HuH-7 (cell line): Measurements from ENCODE around the gene NME4.

Source experiments
- DNase-seq: peaks from one replicate; pipeline ENCODE4 v3.0.0; 2011; ENCODE audit warnings: low spot score

The NME4 gene

DNA sequence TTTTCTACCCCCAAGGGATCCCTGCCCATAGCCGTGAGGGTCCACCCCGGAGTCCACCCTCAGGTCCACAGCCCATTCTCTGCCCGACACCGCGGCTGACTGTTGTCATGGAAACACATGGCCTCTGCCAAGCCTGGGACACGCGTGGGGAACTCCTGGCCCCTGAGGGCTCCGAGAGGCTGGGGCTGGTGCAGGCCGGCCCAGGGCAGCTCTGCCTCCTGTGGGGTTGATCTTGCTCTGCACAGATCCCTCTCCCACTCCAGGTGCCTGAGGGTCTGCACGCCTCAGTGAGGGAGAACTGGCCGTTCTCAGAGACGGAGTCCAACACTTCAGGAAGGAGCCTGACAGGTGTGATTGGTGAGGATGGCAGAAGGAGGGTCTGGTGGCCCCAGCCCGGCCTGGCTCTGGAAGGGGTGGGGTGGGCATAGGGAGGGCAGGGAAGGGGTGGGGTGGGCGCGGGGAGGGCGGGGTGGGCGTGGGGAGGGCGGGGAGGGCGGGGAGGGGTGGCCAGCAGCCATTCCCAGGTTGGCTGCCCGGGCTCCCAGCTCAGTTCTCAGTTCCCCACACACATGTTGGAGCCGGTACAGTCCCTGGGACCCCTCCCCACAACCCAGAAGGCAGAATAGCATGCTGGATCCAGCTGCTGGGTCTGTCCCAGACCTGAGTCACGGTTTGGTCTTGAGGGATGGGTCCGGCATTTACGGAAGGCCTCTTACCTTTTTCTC lies 33.1 kb upstream of the NME4 start:
- DNase-seq: no peak

DNA sequence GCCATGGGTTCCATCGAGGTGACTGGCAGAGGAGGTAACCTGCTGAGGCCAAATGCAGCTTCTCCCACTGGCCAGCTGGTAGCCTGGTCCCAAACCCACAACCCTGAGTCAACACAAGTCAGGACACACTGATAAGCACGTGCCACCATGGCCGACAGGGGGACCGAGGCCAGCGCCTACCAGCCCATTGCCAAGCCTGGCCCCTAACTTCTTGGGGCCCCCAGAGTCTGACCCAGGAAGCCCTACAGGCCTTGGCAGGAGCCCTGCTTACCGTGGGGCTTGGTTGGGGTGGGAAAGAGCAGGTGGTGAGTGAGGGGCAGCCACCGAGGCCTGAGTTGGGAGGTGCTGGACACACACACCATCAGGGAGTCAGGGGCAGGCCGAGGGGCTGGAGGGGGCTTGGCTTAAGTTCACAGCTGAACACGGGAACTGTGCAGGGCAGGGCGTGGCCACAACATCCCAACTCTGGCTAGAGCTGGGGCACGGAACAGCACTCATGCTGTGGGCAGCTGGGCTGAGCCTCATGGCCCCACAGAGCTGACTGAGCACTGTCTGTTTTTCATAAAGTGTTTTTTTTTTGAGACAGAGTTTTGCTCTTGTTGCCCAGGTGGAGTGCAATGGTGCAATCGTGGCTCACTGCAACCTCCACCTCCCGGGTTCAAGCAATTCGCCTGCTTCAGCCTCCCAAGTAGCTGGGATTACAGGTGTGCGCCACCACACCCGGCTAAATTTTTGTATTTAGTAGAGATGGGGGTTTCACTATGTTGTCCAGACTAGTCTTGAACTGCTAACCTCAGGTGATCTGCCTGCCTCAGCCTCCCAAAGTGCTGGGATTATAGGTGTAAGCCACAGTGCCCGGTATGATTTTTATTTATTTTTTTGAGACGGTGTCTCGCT lies 32.2 kb upstream of the NME4 start:
- no peak for DNase-seq

DNA sequence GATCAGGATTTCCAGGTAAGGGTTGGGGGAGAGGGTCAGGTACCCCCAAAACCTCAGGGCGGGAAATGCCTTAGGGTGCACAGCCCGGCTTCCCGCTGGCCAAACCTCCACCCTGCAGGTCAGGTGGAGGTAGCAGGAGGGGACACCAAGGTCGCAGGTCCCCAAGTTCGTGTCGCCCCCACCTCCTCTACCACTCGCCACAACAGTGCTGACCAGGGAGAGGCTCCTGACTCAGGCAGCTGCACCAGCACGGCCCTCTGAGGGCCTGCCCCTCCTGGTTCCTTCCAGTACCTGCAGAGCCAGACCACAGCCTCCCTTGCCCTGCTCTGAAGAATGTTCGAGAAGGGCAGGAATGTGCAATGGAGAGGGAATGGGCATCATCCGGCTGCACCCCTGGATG lies 30.5 kb upstream of the NME4 start:
- no peak for DNase-seq

DNA sequence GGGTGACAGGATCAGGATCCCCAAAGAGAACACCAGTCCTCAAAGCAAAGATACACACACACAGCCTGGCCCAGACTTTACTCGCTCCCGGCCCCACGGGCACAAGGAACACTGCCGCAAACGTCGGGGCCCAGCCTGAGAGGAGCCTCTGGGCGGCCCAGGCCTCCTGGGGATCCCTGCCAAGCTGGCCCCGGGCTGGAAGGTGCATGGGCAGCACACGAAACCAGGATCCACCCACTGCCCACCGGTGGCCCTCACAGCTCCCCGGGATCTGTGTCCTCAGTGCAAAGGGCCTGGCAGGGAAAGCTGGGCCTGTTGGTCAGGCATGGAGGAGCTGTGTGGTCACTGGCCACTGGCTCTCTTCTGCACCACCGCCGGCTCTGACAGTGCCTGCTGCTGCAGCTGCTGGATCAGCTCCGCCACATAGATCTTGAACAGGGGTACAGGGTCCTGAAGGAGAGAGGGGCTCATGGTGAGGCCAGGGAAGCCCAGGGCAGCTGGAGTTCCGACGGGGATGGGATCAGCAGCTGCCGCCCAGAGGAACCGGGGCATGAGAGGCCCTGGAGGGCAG lies 29.6 kb upstream of the NME4 start:
- no peak for DNase-seq

DNA sequence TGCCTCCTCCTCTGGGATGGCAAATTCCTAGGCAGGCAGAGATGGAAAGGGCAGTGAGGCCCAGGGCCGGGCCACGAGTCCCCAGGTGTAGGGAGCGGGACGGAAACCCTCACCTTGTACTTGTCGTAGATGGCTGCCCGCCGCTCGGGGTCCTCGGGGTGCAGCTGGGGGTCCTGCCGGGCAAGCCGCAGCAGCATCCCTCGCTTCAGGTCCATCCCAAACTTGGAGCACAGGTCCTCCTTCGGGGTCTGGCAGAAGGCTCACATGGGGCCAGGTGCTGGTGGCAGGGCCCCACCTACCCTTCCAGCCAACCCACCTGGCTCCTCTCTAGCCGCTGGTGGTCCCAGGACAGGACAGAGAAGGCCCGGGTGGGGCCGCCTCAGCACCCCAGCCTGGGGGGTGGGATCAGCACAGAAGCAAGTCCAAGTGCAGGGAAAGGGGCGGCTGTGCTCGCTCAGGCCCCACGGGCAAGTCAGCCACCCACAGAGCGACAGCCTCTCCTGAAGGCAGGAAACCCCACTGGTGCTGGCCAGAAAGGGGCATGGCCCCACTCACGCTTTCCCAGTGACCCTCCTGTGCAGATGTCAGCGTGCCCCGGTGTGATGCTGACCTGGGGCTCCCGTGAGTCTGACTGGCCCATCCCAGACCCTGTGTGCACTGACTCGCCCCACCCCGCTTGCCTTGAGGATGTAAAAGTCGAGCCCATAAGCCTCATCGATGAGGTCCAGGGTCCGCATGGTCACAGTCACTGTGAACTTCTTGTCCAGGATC lies 28.4 kb upstream of the NME4 start:
- DNase-seq: no peak

DNA sequence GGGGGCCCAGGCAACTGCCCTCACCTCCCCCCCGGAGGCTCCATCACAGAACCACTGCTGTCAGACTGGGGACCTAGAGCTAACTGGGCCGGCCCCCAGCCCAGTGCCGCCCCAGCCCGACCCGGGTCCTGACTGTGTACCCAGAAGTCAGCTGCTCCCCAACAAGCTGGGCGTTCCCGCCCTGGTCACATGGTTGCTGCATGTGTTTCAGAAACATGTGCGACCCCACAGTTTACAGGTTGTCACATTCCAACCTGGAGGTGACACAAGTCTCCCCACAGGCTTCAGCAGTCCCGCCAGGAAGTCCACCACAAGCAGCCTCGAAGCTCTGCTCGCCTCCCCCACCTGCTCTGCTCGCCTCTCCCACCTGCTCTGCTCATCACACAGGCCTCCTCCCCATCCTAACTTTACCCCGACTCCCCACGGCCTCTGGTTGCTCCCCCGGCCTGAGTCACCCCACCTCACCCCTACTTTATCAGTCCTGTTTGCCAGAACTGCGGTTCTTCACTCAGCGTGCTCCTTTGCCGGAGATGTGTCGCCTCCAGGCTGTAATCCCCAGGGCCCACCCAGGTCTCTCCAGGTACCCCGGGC lies 27.6 kb upstream of the NME4 start:
- no peak for DNase-seq

DNA sequence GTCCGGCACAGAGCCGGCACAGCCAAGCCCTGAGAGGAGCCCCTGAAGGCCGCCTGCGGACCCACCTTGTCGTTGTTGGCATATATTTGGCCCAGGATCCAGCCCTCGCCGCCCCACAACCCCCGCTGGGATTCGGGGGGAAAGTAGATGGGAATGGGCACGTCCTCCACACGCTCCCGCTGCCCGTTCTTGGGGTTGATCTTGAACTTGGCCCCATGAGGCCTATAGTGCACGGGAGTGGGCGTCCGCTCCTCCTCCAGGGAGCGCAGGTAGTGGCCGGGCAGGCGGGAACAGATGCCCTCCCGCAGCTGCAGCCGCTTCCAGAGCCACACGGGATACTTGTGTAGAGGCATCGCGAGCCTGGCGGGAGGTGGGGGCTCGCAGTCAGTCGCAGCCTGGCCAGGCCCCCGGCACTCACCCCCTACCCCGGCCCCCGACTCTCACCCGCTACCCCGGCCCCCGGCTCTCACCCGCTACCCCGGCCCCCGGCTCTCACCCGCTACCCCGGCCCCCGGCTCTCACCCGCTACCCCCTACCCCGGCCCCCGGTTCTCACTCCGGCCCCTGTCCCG lies 27.0 kb upstream of the NME4 start:
- no peak for DNase-seq

DNA sequence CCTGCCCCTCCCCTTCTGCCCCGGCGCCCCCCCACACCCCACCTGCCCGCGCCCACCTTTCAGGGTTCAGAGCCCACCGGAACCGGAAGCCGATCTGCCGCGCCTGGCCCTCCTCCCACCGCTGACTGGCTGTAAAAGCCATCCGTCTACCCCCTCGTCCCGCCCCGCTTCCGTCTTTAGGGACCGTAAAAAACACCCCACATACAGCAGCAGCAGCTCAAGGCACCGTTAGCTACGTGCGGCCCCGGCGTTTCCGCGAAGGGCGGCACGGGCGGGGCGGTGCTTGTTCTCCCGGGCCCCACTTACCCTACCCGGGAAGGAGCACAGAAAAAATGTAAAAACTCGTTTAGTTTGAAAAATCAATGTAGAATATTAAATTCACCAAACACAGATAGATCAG lies 26.6 kb upstream of the NME4 start, which contains the start of gene MRPL28:
TSS of gene MRPL28 (minus strand) at position 96 of the 400 bp plus-strand sequence. CDS start 320 bp downstream, outside the sequence.
- DNase-seq: peak; percentile 94

DNA sequence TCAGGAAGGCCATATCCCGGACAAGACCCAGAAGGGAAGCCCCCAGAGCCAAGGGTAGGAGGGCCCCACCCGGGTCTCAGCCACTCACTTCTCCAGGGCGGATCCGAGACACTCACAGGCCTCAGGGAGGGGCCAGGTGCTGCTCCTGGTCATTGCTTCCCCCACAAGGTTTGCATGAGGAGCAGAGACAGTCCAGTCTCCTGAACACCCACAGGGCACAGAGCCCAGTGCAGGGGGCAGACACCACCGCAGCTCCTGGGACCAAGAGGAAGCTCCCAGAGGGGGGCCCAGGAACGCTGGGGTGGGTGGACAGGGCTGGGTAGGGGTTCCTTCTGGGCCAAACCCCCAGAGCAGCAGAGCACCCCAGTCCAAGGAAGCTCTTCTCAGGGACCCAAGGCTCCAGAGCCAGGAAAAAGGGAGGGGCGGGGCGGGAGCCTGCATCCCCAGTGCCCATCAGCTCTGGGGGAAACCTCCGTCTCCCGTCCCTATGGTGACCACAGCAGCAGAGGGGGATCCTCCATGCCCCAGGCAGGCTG lies 26.0 kb upstream of the NME4 start:
- no peak for DNase-seq

DNA sequence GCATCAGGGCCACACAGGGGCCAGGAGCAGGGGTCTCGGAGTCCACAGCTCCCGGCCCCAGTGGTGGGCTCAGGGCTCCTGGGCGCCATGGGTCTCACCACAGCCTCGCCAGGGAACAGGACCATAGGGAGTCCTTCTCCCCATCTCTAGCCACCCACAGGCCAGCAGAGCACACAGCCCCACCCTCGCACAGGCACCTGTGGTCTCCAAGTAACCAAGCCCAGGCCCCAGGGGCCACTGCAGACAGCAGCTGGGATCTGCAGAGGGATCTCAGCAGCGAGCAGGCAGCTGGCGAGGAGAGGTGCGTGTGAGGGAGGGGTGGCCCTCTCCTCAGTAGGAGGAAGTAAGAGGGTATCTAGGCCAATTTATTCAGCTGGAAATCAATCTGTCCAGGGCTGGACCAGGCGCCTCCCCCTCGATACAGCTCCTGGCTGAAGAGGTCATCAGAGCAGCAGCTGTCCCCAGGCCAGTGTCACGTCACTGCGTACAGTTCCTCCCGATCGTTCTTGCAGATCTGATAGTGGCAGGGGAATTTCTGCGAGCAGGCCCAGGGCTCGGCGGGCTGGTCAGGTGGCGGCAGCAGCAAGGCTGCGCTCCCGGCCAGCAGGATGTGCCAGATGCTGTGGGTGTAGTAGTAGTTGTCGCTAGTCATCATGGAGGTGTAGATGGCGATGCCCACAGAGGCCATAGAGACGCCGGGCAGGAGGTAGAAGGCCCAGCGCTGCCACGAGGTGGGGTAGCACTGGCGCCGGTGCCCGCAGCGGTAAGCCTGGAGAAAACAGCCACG lies 25.3 kb upstream of the NME4 start:
- no peak for DNase-seq

DNA sequence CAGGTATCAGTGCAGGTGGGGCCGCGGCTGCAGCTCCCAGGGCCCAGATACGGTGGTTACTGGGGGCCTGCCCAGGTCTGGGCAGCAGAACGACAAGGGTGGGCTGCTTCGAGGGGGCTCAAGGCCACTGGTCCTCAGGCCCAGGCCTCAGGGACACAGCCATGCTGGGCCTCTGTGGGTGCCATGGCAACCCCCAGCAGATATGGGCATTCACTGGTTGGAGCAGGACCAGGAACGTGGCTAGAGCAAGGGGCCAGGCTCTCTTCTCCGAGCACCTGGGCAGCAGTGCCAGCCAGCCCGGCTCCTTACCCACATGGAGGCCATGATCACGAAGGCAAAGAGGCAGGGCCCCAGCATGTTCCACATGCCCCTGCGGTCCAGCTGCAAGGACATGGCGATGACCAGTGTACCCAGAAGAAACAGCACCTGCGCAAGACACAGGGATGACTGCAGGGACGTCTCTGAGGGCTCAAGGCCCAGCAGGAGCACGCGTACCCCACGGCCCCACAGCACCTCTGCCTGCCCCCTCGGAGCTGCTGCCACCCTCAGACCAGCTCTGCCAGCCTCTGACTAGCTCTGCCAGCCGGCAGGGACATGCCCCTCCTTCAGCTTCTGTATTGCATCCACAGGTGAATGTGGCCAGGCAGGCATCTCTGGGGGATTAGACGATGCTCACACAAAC lies 24.6 kb upstream of the NME4 start:
- no peak for DNase-seq

DNA sequence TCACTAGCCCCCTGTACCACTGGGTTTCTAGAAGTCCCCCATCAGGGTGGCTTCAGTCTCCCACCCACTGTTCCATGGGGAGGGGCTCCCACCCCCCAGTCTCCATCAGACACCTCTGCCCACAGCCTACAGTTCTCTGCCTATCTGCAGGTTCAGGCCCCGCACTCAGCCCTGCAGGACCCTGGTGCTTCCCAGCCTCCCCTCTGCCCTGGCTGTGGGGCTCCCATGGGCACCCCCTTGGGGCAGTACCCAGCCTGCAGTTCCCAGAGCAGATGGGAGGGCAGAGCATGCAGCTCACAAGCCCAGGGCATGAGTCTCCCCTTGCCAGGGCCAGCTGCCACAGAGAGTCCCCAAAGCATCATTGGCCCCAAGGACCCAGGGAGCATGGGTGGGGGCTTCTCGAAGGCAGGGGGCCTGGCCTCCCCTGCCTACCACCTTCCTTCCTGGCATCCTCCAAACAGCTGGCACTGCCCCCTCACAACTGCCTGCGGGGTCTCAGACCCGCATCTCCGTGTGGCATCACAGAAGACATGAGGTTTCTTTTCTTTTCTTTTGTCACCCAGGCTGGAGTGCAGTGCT lies 23.9 kb upstream of the NME4 start:
- no peak for DNase-seq

DNA sequence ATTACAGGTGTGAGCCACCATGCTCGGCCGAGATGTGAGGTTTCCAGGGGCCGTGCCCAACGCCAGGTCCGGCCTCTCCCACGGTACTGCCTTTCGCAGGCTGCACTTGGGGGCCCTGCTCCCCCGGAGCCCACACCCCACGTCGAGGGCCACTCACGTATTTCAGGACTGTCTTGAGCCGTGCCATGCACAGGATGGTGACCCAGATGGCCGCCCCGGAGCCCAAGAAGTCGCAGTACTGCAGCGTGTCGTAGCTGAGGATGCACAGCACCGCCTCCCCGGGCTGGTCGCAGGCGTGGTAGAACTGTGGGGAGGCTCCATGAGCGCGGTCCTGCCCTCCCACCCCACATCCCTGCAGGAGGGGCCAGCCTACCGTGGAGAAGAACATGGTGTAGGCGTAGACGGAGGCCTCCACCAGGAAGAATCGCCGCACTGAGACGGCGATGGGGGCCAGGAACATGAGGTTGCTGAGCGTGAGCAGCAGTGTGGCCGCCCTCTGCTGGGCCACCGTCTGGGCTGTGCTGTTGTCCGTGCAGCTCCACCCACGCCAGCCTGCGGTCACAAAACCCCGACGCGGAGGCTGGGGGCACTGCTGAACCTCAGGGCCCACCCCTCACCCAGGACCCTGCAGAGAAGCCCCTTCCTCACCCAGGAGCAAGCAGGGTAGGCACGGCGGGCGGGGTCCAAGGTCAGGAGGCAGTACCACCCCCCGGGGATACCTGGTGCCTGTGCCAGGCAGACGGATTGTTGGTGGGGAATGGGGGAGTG lies 23.0 kb upstream of the NME4 start:
- no peak for DNase-seq

DNA sequence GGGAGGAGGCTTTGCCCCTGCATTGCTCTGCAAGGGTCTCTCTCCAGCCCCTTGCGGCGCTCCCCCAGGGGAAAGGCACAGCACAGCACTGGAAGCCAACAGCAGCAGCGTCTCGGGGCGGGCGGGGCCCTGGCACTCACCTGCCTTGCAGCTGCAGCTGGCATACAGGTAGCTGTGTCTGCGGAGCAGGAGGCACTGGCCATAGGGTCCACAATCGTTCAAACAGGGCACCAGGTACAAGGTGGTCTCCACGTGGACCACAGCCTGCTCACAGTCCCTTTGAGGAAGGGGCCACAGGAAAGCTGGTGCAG lies 22.4 kb upstream of the NME4 start:
- DNase-seq: no peak

DNA sequence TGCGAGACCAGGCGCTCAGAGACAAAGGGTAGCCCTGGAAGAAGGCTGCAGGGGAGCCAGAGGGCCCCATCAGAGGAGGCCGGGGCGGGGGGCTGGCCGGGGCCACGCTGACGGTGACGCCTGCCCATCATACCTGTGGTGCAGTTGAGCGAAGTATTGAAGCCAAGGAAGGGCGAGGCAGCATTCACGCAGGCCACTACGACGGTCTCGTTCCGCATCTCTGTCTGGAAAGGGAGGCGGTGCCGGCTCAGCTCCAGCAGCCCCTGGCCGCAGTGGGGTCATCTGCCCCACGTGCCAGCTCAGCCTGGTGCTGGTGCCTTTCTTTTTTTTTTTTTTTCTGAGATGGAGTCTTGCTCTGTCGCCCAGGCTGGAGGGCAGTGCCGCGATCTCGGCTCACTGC lies 21.8 kb upstream of the NME4 start:
- DNase-seq: no peak

DNA sequence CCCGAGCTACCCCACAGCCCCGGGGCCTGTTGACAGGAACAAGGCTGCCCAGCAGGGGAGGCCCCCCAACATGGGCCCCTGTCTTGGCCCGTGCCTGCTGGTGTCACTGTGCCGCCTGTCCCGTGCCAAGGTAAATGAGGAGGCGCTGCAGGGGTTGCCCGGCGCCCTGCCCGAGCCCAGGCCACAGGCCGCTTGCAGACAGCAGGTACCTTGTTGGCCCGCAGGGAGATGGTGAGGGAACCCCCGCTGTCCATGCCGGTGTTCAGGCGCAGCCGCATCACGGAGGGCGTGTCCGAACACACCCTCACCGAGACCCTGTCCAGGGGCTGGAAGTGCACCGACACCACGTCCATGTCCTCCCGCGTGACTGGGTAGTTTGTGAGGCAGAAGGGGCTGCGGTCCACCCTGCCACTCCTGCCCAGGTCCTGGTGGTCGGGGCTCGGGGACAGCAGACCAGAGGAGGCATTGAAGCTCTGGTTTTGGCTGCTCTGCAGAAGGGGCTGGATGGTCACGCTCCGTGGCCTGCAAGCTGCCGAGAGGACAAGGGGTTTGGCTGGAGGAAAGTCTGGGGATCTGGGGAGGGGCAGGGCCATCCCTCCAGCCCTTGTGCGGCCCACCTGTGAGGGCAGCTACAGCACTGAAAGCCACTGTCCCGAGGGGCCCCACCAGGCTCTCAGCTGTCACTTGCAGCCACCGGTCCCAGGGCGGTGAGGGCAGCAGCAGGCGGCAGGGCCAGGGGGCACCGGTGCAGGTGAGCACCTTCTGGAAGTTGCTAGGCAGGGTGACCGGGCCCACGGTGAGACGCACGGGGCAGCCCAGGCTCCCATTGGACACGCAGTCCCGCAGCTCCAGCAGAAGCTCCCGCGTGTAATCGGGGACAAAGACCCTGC lies 20.8 kb upstream of the NME4 start:
- no peak for DNase-seq

DNA sequence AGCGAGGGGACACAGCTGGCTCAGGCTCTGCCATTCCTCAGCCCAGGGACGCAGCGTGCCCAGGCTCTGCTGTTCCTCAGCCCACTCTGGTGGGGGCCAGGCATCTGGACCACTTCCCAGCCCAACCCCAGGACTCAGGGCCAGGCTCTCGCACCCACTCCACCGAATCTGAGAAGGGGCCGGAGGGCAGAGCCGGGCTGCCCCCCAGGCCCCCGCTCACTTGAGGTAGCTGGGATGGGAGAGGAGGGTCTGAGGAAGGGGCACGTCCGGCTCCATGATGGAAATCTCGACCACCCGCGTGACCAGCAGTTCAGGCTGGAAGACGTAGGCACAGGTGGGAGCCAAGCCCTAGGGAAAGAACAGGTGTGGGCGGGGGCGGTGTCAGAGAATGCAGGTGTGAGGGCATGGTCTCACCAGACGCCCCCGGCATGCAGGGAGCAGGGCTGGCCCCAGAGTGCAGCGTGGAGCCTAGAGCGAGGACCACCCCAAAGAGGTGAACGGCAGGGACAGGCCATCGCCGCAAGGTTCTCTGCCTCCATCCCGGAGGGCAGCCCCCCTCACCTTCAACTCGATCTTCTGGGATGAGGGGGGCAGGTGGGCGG lies 20.1 kb upstream of the NME4 start:
- DNase-seq: no peak
